Smooth muscle cell (in vitro differentiated cells): ENCODE measurements around the gene COX6A1. TPM values are rescaled to one million over a fixed set of nuclear protein-coding genes. Genes with fewer than 3 reads are reported as not detected.
A peak's percentile ranks its signal among the peaks of the same experiment; 100 is the strongest.

ENCODE experiments used
- DNase-seq: peaks from one replicate; lab custom pipeline; 2025; ENCODE audit not compliant: unreplicated experiment; lab: John Stamatoyannopoulos, UW
- H2AFZ ChIP-seq: fragments of 200-600 bp; sonication (generic); 2 replicates; pipeline ENCODE4 v1.6.0; 2016; ENCODE audit warnings: antibody characterized with exemption, low read depth, mild to moderate bottlenecking
- H3F3A ChIP-seq: fragments of 200-600 bp; sonication (generic); 2 replicates; pipeline ENCODE4 v1.6.0; 2017; ENCODE audit warnings: antibody characterized with exemption, low read depth
- H3K27ac ChIP-seq: fragments of 200-600 bp; sonication (generic); 2 replicates; pipeline ENCODE4 v1.5.1; 2016; ENCODE audit warnings: low read depth, mild to moderate bottlenecking
- H3K27me3 ChIP-seq: fragments of 200-600 bp; sonication (generic); 2 replicates; pipeline ENCODE4 v1.6.1; 2016; ENCODE audit warnings: low read depth, mild to moderate bottlenecking
- H3K36me3 ChIP-seq: fragments of 200-600 bp; sonication (generic); 2 replicates; pipeline ENCODE4 v1.5.1; 2016; ENCODE audit warnings: low read depth
- H3K4me1 ChIP-seq: fragments of 200-600 bp; sonication (generic); 2 replicates; pipeline ENCODE4 v1.5.1; 2016; ENCODE audit warnings: low read depth
- H3K4me2 ChIP-seq: fragments of 200-600 bp; sonication (generic); 2 replicates; pipeline ENCODE4 v1.6.0; 2016; ENCODE audit warnings: mild to moderate bottlenecking
- H3K4me3 ChIP-seq: fragments of 200-600 bp; sonication (generic); 2 replicates; pipeline ENCODE4 v1.5.1; 2016; ENCODE audit warnings: mild to moderate bottlenecking
- H3K79me2 ChIP-seq: fragments of 200-600 bp; sonication (generic); 2 replicates; pipeline ENCODE4 v1.6.0; 2016; ENCODE audit warnings: low read depth, mild to moderate bottlenecking
- H3K9ac ChIP-seq: fragments of 200-600 bp; sonication (generic); 2 replicates; pipeline ENCODE4 v1.6.0; 2016; ENCODE audit warnings: low read depth
- H3K9me3 ChIP-seq: fragments of 200-600 bp; sonication (generic); replicated peaks from 2 replicates; pipeline ENCODE4 v1.5.1; 2016; ENCODE audit warnings: low read depth
- H4K20me1 ChIP-seq: fragments of 200-600 bp; sonication (generic); 2 replicates; pipeline ENCODE4 v1.6.0; 2016; ENCODE audit warnings: low read depth
- CTCF ChIP-seq: fragments of 200-600 bp; sonication (generic); IDR thresholded peaks from 2 replicates; pipeline ENCODE4 v1.5.1; 2017; ENCODE audit warnings: borderline replicate concordance, mild to moderate bottlenecking, antibody characterized with exemption; ENCODE audit not compliant: insufficient read depth, poor library complexity, severe bottlenecking
- WGBS: methylation state at CpG from one replicate; pipeline ENCODE4 v1.1.7; 2016; ENCODE audit warnings: low lambda C conversion rate; 5-methylcytosine and 5-hydroxymethylcytosine counted together
- polyA plus RNA-seq: library from polyadenylated mRNA; unstranded; fragments of >200 nt; fragmentation: Nextera tagmentation; extraction: Ambion mirVana; gene quantifications from 2 replicates; pipeline ENCODE4 v1.2.1, GENCODE V29; 2016
- total RNA-seq: library from RNA; depleted of rRNA; stranded (reverse); fragments of >200 nt; gene quantifications from 2 replicates; pipeline ENCODE4 v1.2.3, GENCODE V29; 2014

Gene COX6A1
- total and polyA plus RNA-seq, 2 experiments from 2014 or later: 788 to 949 TPM

GRCh38 chr12:120468821-120469449 lies 31.0 kb downstream of the COX6A1 start:
- WGBS: 2% methylated on average over 41 of the region's 57 CpGs
- peak overlapping the region; percentile 95 for H3K9ac ChIP-seq
- no peak overlapping the region for H2AFZ ChIP-seq
- H4K20me1 ChIP-seq: peaks cover 51% of the 10 kb centered on the region
- H3K4me3 ChIP-seq: peak overlapping the region; percentile 99
- no peaks in the 10 kb centered on the region for H3K27me3 ChIP-seq
- H3K9me3 ChIP-seq: no peaks in the 10 kb centered on the region
- H3K36me3 ChIP-seq: no peaks in the 10 kb centered on the region
- H3F3A ChIP-seq: no peaks in the 10 kb centered on the region
- peaks cover 11% of the 10 kb centered on the region for H3K4me1 ChIP-seq
- H3K4me2 ChIP-seq: peak overlapping the region; percentile 99
- peak overlapping the region; percentile 95 for H3K27ac ChIP-seq
- peaks cover 81% of the 10 kb centered on the region for H3K79me2 ChIP-seq
- peak; percentile 14 for TF ChIP-seq CTCF
- DNase-seq: peak; percentile 32

- Histone ChIP-seq H2AFZ (peak within 1 kb of the TSS; percentile 86), H3K27ac (peak within 1 kb of the TSS; percentile 95), H3K4me1 (peaks cover 11% of the 10 kb centered on the region), H3K9ac (peak within 1 kb of the TSS; percentile 95), H3K4me2 (peak within 1 kb of the TSS; percentile 99), H3K36me3 (no peaks in the 10 kb centered on the region), H3K9me3 (no peaks in the 10 kb centered on the region), H3K4me3 (peak within 1 kb of the TSS; percentile 99), H4K20me1 (peaks cover 44% of the 10 kb centered on the region), H3K79me2 (peaks cover 76% of the 10 kb centered on the region), H3F3A (no peaks in the 10 kb centered on the region), H3K27me3 (no peaks in the 10 kb centered on the region)
- WGBS: 1% methylated on average over 80 of the region's 88 CpGs
- DNase-seq: peak; percentile 89
- TF ChIP-seq CTCF: peak; percentile 85
These were observed 31.7 kb downstream of the COX6A1 start, which contains the start of gene SRSF9 for GRCh38 chr12:120469450-120470149. SRSF9 (minus strand) TSS chr12:120469748; CDS start chr12:120469609, 139 bp downstream.

- Histone ChIP-seq H3F3A (no peaks in the 10 kb centered on the region), H3K9ac (peak overlapping the region; percentile 95), H2AFZ (peak overlapping the region; percentile 86), H3K4me2 (peak overlapping the region; percentile 99), H3K4me3 (peak overlapping the region; percentile 99), H3K79me2 (peaks cover 72% of the 10 kb centered on the region), H4K20me1 (peaks cover 38% of the 10 kb centered on the region), H3K27ac (peak overlapping the region; percentile 95), H3K36me3 (no peaks in the 10 kb centered on the region), H3K9me3 (no peaks in the 10 kb centered on the region), H3K4me1 (peaks cover 11% of the 10 kb centered on the region), H3K27me3 (no peaks in the 10 kb centered on the region)
- no peak for TF ChIP-seq CTCF
- DNase-seq: no peak
- 68% methylated on average over 26 of the region's 26 CpGs for WGBS
These were observed 32.4 kb downstream of the COX6A1 start for GRCh38 chr12:120470150-120470784.
